ENCODE data around the gene ZNF654.
"Not testable (repeated sequence)": the region's sequence is repeated elsewhere in the genome, so short reads cannot be mapped to it uniquely, and the experiment has no call there.

ZNF654 gene

DNA sequence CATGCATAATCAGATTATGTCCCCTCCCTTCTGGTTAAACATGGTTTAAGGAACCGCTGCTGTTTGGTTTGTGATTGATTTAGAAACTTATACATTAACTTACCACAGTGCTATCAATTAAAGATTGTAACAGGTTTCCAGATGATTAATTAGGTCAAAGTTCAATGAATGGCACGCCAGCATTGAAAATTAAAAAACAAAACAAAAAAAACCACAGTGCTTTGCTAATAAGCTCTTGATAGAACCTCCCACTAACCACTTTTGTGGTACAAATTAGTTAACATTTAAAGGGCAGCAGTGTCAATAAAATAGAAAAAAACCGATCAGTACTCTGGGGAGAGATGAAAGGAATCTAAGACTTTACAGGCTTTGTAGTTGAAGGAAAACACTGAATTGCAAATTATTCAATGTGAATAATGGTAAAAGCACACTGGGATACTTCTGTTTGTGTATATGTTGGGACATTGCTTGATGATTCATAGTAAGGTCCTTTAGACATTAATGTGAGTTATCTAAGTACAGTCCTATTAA lies 83.1 kb downstream of the ZNF654 start:
- no peak for DNase-seq (ENCODE audit: low spot score)

DNA sequence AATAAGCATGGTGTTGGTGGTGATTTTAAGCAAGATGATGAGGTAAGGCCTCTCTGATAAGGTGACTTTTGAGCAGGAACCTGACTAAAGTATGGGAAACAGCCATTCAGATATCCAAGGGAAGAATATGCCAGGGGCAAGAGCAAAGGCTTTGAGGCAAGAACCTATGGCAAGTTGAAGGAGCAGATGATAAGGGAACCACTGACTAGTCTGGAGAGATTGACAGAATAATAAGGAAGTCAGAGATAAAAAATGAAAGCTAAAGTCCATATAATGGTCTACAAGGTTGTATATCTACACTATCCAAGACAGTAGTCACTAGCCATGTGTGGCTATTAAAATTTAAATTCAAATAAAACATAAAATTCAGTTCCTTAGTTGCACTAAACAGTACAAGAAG lies 88.2 kb downstream of the ZNF654 start:
- no peak for DNase-seq (ENCODE audit: low spot score)

DNA sequence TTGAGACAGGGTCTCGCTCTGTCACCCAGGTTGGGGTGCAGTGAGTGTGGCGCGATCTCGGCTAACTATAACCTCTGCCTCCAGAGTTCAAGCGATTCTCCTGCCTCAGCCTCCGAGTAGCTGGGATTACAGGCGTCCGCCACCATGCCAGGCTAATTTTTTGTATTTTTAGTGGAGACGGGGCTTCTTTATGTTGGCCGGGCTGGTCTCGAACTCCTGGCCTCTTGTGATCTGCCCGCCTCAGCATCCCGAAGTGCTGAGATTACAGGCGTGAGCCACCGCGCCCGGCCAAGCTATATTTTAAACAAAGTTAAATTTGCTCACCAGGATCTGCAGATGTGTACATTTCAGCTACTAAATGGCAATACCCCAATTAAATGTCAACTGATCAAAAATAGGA lies 89.6 kb downstream of the ZNF654 start:
- no peak for DNase-seq (ENCODE audit: low spot score)

- peak; percentile 13 for DNase-seq (ENCODE audit: low spot score)
Measured at GRCh38 chr3:88149101-88149508, 90.0 kb downstream of the ZNF654 start.

DNA sequence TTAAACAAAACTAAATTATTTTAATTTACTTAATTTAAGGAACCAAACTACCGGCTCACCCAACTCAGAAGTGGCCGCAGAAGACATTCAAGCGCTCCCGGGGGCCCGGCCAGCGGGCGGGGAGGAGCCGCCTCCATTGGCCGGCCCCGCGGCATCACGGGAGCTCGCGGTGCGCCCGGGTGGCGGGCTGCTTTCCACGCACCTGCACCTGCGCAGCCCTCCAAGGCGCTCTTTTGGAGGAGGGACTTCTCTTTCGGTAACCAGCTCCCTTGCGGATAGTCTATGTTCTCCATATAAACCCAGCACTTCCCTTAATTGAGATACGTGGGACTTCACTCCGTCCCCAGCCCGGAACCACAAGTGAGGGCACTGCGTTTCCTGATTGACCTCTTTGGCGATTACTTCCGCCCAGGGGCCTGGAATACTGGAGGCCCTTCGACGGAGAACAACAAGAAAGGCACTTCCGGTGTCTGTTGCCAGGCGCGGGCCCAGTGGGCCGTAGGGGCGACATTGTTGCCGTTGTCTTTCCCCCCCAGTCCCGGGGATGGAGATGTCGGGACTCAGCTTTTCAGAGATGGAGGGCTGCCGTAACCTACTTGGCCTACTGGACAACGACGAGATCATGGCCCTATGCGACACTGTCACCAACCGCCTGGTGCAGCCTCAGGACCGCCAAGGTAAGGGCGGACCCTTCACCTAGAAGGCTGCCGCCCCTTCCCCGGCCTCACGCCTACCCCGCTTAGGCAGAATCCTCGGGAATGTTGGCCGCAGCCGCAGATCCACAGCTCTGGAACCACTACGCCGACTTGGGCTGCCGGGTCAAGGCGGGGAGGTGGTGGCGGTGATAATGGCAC lies 90.7 kb downstream of the ZNF654 start, which contains the start of gene C3orf38:
Gene C3orf38 (plus strand): TSS at position 451 of the 854 bp plus-strand sequence. CDS start 94 bp downstream, at position 545.
- peak; percentile 76 for DNase-seq (ENCODE audit: low spot score)

DNA sequence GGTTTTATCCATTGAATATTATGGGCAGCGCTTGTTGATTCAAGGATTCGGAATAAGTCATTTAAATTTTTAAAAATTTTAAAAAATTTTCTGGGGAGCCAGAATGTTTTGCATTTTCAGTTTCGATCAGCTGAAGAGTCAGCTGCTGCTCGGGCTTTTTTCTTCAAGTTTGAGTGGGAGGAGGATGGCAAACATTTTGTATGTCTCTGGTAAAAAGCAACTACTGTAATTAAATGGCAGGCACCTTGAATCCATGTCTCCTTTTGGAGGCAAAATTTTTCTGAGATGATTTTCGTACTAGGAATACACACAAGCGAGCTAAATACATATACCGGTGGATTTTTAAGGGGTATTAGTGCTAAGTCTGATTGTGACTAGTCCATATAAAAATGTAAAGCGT lies 91.3 kb downstream of the ZNF654 start:
- DNase-seq (ENCODE audit: low spot score), result no peak

GRCh38 chr3:88150806-88151205 lies 91.8 kb downstream of the ZNF654 start:
- DNase-seq (ENCODE audit: low spot score), result no peak

- no peak for DNase-seq (ENCODE audit: low spot score)
Measured at GRCh38 chr3:88151358-88151757, 92.3 kb downstream of the ZNF654 start.

- DNase-seq (ENCODE audit: low spot score), result no peak
Measured at GRCh38 chr3:88152841-88153240, 93.8 kb downstream of the ZNF654 start.

DNA sequence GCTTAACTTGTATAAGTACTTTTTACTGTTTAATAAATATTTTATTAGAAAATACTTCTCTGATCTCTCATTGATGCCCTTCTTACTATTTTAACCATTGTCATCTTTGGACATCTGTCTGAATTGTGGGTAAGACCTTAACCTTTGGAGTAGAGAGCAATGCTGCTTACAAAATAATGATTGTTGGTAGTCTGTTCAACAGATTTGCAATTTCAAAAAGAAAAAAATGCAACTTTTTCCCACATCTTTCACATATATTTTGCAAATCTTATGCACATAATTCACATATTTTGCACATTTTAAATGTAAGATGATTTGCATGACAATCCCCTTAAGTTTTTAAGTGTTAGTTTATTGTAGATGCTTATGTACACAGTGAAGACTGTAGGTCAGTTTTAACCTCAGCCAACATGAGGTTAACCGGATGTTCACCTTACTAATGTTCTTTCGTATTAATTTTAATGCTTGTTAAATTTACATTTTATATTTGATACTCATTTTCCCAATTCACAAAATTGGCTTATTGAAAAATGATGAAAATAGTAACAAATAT lies 107.4 kb downstream of the ZNF654 start:
- no peak for DNase-seq (ENCODE audit: low spot score)

DNA sequence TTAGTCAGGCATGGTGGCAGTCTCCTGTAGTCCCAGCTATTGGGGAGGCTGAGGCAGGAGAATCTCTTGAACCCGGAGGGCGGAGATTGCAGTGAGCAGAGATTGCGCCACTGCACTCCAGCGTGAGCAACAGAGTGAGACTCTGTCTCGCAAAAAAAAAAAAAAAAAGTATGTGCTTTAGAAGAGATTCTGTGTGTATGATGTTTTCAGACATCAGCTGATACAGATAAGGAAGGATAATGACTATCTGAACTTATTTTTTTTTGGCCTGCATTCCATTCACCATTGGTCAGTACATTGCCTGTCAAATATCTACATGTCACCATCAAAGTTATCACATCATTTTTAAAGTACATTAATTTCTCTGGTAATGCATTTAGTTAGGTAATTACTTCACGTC lies 108.1 kb downstream of the ZNF654 start:
- DNase-seq (ENCODE audit: low spot score), result no peak

DNA sequence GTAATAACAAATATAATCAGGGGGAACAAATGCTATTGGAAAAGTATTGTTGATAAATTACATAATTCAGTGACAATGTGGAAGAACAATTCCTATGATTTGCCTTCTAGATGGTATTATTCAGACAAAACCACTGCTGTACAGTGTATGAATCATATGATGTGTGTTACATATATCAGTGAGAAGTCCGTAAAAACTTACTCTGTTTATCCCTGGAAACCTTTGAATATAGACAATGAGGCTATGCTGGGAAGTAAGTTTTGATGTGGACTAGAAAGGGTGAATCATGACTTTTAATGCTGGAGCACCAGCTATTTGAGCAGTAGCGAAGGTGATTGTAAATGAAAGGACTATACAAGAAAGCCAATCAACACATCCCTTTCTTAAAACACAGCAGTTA lies 108.6 kb downstream of the ZNF654 start:
- DNase-seq (ENCODE audit: low spot score), result no peak

DNA sequence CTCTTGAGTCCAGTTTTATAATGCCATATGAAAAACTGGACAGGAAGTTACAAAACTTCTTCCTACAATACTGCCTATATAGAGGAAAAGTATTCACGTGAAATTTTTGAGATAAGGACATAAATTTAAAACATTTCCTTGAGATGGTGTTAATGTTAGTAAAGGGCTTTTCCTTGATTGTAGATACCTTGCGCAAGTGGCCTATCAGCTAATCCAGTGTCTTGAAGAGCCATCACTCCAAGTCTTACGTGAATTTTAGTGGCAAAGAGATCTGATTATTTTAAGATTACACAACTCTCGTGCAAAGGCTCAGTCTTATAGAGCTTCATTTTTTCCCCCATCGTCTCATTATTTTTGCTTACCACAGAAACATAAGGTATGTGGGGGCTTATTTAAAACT lies 109.1 kb downstream of the ZNF654 start:
- DNase-seq (ENCODE audit: low spot score), result no peak

DNA sequence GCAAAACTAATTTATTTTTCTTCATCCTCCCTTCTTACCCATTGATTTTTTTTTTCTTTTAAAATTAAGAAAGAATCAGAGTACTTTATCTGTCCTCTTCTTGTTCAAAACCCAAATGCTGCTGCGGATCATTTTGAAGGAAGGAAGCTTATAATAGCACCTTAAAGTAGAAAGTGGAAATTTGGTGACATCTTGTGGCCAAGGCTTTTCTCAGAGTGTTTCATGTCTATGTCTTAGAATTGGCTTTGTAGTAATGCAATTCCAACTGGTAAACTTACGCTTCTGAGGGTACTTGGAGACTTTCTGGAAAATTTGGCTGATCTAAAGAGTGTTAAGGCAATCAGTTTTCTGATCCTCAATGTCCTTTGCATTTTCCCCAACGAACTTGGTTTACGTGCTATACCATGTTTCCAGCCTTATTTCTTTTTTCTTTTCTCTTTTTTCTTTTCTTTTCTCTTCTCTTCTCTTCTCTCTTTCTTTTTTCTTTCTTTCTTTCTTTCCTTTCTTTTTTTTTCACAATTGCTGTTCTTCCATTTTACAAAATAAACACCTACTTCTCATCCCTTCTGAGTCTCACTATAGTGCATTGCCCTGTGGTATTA lies 121.4 kb downstream of the ZNF654 start:
- no peak for DNase-seq (ENCODE audit: low spot score)

- DNase-seq (ENCODE audit: low spot score), result not testable (repeated sequence)
Measured at GRCh38 chr3:88182165-88182918, 123.3 kb downstream of the ZNF654 start.

DNA sequence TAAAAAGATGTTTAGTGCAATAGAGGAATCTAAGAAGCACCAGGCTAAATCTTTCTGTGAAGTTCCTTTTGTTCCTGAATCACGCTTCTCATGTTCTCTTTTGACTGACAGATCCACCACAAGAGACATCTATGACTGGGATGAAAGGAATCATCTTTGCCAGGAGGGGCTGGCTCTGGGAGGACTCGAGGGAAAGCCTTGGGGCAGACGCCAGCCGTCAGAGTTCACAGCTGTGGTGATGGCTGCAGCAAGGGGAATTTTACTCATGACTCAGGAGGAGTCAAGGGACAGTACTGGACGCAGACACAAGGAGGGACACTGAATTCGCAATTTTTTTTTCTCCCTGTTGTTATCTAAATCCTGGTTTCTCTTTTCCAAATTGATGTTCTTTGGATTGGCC lies 129.4 kb downstream of the ZNF654 start:
- no peak for DNase-seq (ENCODE audit: low spot score)

GRCh38 chr3:88189361-88189810 lies 130.3 kb downstream of the ZNF654 start:
- DNase-seq (ENCODE audit: low spot score), result peak; percentile 33

GRCh38 chr3:88191872-88192409 lies 132.9 kb downstream of the ZNF654 start:
- DNase-seq (ENCODE audit: low spot score), result no peak

- no peak for DNase-seq (ENCODE audit: low spot score)
Measured at GRCh38 chr3:88192631-88193030, 133.6 kb downstream of the ZNF654 start.

All from HuH-7 (cell line).